HG03469 (cell line): Measurements from ENCODE around the gene PPOX.
A peak's percentile ranks its signal among the peaks of the same experiment; 100 is the strongest.

ENCODE experiments used
- ATAC-seq: cut with Tn5 transposase; IDR thresholded peaks from one replicate; pipeline ENCODE4 v1.9.1; 2021; ENCODE audit warnings: mild to moderate bottlenecking, moderate library complexity, moderate number of reproducible peaks; ENCODE audit not compliant: unreplicated experiment

The PPOX gene

GRCh38 chr1:161153176-161153575 is 13.1 kb upstream of the PPOX start:
- ATAC-seq, result no peak

- peak; percentile 70 for ATAC-seq
These were observed 12.4 kb upstream of the PPOX start, which contains the start of gene UFC1 for GRCh38 chr1:161153682-161154337. Gene UFC1 (plus strand): TSS chr1:161153978. CDS start chr1:161153998, 20 bp downstream.

GRCh38 chr1:161157867-161158266 is 8.4 kb upstream of the PPOX start:
- ATAC-seq, result no peak

- no peak for ATAC-seq
These were observed 7.8 kb upstream of the PPOX start for GRCh38 chr1:161158316-161159010.

- peak; percentile 64 for ATAC-seq
These were observed 6.9 kb upstream of the PPOX start, which contains the start of gene USP21 for GRCh38 chr1:161159087-161159912. Gene USP21 (plus strand): TSS chr1:161159500. CDS start chr1:161160641, 1,141 bp downstream.

- ATAC-seq, result no peak
These were observed 6.3 kb upstream of the PPOX start for GRCh38 chr1:161159913-161160243.

GRCh38 chr1:161160671-161161145 is 5.5 kb upstream of the PPOX start:
- no peak for ATAC-seq

GRCh38 chr1:161161652-161162051 is 4.6 kb upstream of the PPOX start:
- no peak for ATAC-seq

- ATAC-seq, result no peak
These were observed 4.2 kb upstream of the PPOX start for GRCh38 chr1:161162052-161162451.

- ATAC-seq, result no peak
These were observed 3.4 kb upstream of the PPOX start for GRCh38 chr1:161162806-161163205.

- ATAC-seq, result no peak
These were observed 2.4 kb upstream of the PPOX start for GRCh38 chr1:161163793-161164192.

- no peak for ATAC-seq
These were observed 1.2 kb upstream of the PPOX start for GRCh38 chr1:161164901-161165610.

GRCh38 chr1:161166669-161167548 is 683 bp downstream of the PPOX start:
- no peak for ATAC-seq

- ATAC-seq, result no peak
These were observed 2.7 kb downstream of the PPOX start for GRCh38 chr1:161168906-161169305.

GRCh38 chr1:161171191-161171590 is 5.0 kb downstream of the PPOX start:
- no peak for ATAC-seq

- no peak for ATAC-seq
These were observed 5.5 kb downstream of the PPOX start for GRCh38 chr1:161171696-161172095.

- ATAC-seq, result no peak
These were observed 6.1 kb downstream of the PPOX start for GRCh38 chr1:161172349-161172748.

- ATAC-seq, result no peak
These were observed 6.7 kb downstream of the PPOX start for GRCh38 chr1:161172776-161173376.

- no peak for ATAC-seq
These were observed 7.5 kb downstream of the PPOX start for GRCh38 chr1:161173711-161174110.
